Measurements from ENCODE around the gene ALPL. TPM values are rescaled to one million over a fixed set of nuclear protein-coding genes. Genes with fewer than 3 reads are reported as not detected.
"Not testable (repeated sequence)": the region's sequence is repeated elsewhere in the genome, so short reads cannot be mapped to it uniquely, and the experiment has no call there.

The ALPL gene
- total RNA-seq, result not detected

GRCh38 chr1:21509351-21510112, at the start of gene ALPL:
TSS of gene ALPL (plus strand) at chr1:21509423. CDS start at chr1:21554082, 44,659 bp downstream.
- CTCF ChIA-PET, result interaction anchor here (0.5 to 1.0 kb wide), 3 partner anchors 74 to 959 kb away, joined by 3 to 4 read pairs (median 3); no protein-coding TSS in a partner anchor
- POLR2A ChIA-PET, result no interaction called here

GRCh38 chr1:21465127-21465526, 44.1 kb upstream of the ALPL start:
- POLR2A ChIA-PET, CTCF ChIA-PET: not testable (repeated sequence)

GRCh38 chr1:21467946-21468345, 41.3 kb upstream of the ALPL start:
- CTCF ChIA-PET, POLR2A ChIA-PET: not testable (repeated sequence)

- POLR2A ChIA-PET, result no interaction called here
- CTCF ChIA-PET, result no interaction called here
Measured at GRCh38 chr1:21468599-21468998, 40.6 kb upstream of the ALPL start.

GRCh38 chr1:21469581-21469980, 39.6 kb upstream of the ALPL start:
- CTCF ChIA-PET, result no interaction called here
- POLR2A ChIA-PET, result no interaction called here

GRCh38 chr1:21472861-21473260, 36.4 kb upstream of the ALPL start:
- ChIA-PET POLR2A (no interaction called here), CTCF (no interaction called here)

GRCh38 chr1:21478356-21478755, 30.9 kb upstream of the ALPL start:
- CTCF ChIA-PET, result no interaction called here
- POLR2A ChIA-PET, result no interaction called here

GRCh38 chr1:21483881-21484280, 25.3 kb upstream of the ALPL start:
- CTCF ChIA-PET, POLR2A ChIA-PET: not testable (repeated sequence)

GRCh38 chr1:21489146-21489545, 20.1 kb upstream of the ALPL start:
- ChIA-PET POLR2A (no interaction called here), CTCF (interaction anchor here (0.6 to 1.5 kb wide), 3 partner anchors 121 to 258 kb away, joined by 3 to 4 read pairs (median 3); no protein-coding TSS in a partner anchor)

GRCh38 chr1:21490774-21491487, 18.3 kb upstream of the ALPL start:
- ChIA-PET CTCF (interaction anchor here (0.7 to 1.6 kb wide), 4 partner anchors 121 to 259 kb away, joined by 3 to 6 read pairs (median 4); no protein-coding TSS in a partner anchor), POLR2A (no interaction called here)

GRCh38 chr1:21491488-21492355, 17.5 kb upstream of the ALPL start:
- ChIA-PET POLR2A (no interaction called here), CTCF (interaction anchor here (0.9 to 1.6 kb wide), 2 partner anchors 121 to 123 kb away, joined by 5 to 6 read pairs; no protein-coding TSS in a partner anchor)

GRCh38 chr1:21492356-21492625, 16.9 kb upstream of the ALPL start:
- CTCF ChIA-PET, result no interaction called here

GRCh38 chr1:21494196-21494595, 15.0 kb upstream of the ALPL start:
- CTCF ChIA-PET, result interaction anchor here (0.7 kb wide), 2 partner anchors 14 to 298 kb away, joined by 4 read pairs; no protein-coding TSS in a partner anchor

More at GRCh38 chr1:21492356-21492625, 16.9 kb upstream of the ALPL start:
- POLR2A ChIA-PET, result no interaction called here

GRCh38 chr1:21495225-21495820, 13.9 kb upstream of the ALPL start:
- ChIA-PET POLR2A (no interaction called here), CTCF (interaction anchor here (0.6 kb wide), 1 partner anchor 359 kb away, joined by 3 read pairs; no protein-coding TSS in a partner anchor)

More at GRCh38 chr1:21494196-21494595, 15.0 kb upstream of the ALPL start:
- POLR2A ChIA-PET, result no interaction called here

GRCh38 chr1:21496063-21496462, 13.2 kb upstream of the ALPL start:
- ChIA-PET POLR2A (interaction anchor here (0.6 kb wide), 1 partner anchor 575 kb away, joined by 3 read pairs; no protein-coding TSS in a partner anchor), CTCF (interaction anchor here (0.6 kb wide), 1 partner anchor 359 kb away, joined by 3 read pairs; no protein-coding TSS in a partner anchor)

GRCh38 chr1:21496886-21497285, 12.3 kb upstream of the ALPL start:
- ChIA-PET CTCF (no interaction called here), POLR2A (interaction anchor here (0.6 kb wide), 1 partner anchor 101 kb away, joined by 3 read pairs; no protein-coding TSS in a partner anchor)

- POLR2A ChIA-PET, result no interaction called here
- CTCF ChIA-PET, result no interaction called here
Measured at GRCh38 chr1:21497466-21498061, 11.7 kb upstream of the ALPL start.

- POLR2A ChIA-PET, result no interaction called here
- CTCF ChIA-PET, result no interaction called here
Measured at GRCh38 chr1:21499283-21499950, 9.8 kb upstream of the ALPL start.

All from activated CD8-positive, alpha-beta memory T cell treated with anti-CD3 and anti-CD28 coated beads for 36 hours (primary cell).